GM21390 (cell line): Measurements from ENCODE around the gene ACAP2.
"Not testable (repeated sequence)": the region's sequence is repeated elsewhere in the genome, so short reads cannot be mapped to it uniquely, and the experiment has no call there.

Experiments used
- ATAC-seq: cut with Tn5 transposase; IDR thresholded peaks from one replicate; pipeline ENCODE4 v1.9.1; 2021; ENCODE audit not compliant: unreplicated experiment

The ACAP2 gene

DNA sequence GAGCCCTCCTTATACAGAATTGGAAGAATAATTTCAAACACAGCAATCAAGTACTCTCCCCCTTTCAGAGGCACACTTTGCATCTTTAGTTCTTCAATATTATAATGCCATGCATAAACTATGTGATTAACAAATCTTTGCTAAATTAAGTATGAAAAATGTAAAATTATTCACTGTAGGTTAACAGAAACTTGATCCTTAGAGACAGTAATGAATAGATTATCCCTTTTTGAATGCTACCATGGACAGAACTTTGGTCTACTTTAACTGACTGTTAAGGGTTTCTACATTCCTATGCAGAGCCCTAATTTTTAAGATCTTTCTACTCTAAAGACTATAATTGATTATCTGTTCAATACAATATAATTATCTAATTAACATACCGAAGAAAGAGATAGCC, 146.2 kb downstream of the ACAP2 start:
- no peak for ATAC-seq

DNA sequence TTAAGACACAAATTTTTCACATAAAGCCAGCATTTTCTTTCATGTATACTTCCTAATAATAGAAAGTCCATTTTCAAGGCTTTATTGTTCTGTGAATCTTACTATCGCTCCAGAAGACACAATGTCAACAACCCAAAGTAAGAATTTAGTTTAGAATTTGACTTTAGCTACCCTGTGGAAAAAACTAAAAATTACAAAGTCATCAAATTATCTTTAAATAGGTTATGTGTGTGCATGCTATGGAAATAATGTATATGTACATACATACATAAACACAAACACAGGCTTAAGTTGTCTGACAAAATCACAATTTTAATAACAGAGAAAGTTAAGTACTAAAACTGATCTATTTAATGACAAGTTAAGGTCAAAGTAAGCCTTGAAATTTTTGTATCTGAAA, 151.7 kb downstream of the ACAP2 start:
- no peak for ATAC-seq

DNA sequence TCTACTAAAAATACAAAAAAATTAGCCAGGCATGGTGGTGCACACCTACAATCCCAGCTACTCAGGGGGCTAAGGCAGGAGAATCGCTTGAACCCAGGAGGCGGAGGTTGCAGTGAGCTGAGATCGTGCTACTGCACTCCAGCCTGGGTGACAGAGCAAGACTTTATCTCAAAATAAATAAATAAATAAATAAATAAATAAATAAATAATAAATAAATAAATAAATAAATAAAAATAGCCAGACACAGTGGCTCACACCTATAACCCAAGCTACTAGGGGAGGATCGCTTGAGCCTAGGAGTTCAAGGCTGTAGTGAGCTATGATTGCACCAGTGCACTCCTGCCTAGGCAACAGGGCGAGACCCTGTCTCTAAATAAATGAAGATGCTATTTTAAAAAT, 152.2 kb downstream of the ACAP2 start:
- ATAC-seq: not testable (repeated sequence)

DNA sequence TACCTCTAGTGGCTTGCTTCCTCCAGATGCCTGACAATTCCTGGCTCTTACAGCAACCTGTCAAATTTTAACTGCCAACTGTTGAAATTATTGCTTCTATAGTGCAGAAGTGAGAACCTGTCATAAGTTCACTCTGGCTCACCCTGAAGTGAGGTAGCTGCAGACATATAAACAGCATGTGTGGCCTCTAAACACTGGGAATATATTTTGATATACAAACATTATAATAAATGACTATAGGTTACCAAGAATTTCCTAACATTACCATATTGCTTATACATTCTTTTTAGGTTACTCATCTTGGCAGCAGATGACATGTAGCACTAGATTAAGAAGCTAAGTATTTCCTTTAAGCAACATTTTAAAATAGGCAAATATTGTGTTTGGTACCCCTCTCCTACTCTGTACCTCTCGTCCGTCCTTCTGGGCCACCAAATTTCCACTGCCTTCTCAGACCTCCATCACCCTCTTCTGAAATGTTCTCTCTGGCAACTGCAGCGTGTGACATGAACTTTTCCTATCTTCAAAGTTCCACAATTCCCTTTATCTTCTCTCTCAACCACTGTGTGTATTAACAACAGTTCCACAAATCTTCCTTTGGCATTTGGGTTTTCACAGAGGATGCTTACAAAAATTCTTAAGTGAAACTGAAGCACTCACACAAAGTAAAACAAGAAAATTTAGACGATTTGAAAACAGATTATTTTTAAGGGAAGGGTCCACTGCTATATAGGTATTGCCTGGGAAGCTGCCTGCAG, 156.5 kb downstream of the ACAP2 start:
- no peak for ATAC-seq

DNA sequence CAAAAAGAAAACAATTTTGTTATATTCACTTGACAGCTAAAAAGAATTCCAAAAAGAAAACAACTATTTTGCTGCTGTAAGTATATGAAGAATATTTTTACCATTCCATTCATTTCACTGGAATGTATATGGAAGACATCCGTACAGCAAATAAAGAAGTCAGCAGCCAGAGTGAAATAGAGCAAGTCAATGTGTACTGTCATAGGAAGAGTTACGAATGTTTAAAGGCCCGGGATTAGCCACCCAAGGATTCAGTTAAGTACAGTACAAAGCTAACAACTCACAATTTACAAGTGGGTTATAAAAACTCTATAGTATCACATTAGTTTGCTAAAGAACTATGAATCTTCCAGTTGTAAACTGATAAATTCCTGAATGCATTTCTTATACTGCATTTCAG, 157.4 kb downstream of the ACAP2 start:
- no peak for ATAC-seq

DNA sequence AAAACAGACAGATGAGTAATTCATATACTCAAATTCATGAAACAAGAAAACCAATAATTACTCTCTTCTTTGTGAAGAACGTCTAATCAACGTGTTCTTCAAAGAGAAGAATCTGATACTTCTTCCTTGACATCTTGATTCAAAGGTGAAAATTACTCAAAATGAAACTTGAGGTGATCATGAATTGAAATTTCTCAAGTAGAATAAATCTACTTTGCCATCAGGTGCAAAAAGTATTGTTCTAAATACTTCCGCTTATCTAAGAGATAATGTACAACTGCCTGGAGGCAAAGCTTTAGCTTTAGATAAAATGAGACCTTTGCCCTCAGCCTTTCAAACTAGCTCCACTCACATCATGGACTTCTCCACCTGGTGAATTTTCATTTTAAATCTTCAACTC, 158.0 kb downstream of the ACAP2 start:
- ATAC-seq: no peak

DNA sequence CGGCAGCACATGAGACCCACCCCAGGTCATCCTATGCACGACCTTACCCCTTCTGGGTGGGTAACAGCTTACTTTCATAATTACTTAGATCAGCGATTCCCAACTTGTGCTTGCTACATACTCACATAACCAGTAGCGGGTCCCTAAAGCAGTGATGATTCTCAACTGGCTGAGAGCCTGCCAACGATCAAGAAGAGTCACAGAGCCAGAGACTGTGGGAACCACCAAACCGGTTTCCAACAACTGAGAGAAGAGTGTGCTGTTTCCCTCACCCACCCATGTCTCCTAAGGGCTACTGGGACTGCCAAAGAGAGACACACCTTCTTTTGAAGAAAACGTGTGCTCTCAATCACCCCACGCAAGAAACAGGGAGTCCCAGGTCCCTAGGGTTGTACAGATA, 159.9 kb downstream of the ACAP2 start:
- ATAC-seq: no peak

DNA sequence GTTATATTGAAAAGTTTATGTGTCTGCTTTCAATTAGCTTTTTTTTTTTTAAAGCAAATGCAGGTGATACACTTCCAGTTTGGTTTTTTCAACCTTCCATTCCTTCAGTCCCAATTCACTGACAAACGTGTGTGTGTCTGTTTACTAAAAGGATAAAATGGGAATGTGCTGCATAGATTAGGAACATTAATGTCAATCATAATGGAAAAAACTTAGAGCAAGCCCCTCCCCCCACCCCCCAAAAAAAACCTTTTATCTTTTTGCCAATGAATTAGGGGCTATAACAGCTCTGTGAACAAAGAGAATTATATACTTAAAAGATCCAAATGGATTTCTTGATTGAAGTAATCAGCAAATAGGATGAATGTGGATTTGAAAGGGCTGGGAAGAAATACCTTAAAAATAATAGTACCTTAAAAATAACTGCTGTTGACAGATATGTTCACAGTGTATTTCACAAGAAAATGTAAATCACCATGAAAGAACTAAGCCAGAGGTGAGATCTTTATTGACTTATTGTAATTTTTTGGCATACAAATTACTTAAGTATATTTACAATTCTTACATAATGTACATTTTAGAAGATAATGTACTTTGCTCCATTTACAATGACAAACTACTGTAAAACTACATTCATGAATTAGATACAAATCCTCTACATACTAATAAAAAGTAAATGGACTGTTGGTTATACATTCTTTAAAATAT, 168.4 kb downstream of the ACAP2 start:
- ATAC-seq: no peak

DNA sequence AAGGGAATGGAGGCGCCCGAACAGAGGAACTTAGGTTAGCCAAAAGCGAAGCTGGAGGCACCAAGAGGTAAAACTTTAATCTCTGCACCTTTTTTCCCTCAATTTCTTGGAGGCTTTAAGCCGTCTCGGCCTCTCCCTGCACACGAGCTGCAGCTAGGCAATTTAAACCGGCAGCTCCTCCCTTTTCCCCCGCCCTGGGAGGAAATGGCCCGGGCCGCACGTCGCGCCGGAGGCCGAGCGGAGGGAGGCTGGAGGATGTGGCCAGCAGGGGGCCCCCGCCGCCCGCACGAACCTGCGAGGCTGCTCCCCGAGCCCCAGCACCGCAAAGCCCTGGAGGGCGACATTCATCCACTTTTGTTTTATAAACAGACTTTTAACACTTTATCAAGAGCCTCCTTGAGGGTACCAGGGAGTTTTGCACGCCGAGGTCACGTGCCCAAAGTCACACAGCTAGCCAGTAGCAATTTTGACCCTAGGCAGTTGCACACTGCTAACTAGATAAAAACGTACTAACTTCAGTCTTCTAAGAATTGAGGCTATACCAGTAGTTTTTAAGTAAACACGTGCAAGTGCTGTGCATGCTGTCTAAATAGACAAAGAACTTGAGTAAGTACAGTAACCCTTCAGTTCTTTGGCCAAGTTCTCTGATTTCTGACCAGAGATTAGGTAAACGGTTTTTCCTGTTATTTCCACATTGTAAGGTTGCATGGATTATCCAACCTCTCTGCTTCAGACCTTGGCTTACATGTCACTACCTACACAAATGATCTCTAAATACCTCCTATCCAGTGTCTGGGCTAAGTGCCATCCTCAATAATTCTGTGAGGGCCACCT, 171.2 kb downstream of the ACAP2 start:
- peak; percentile 64 for ATAC-seq

DNA sequence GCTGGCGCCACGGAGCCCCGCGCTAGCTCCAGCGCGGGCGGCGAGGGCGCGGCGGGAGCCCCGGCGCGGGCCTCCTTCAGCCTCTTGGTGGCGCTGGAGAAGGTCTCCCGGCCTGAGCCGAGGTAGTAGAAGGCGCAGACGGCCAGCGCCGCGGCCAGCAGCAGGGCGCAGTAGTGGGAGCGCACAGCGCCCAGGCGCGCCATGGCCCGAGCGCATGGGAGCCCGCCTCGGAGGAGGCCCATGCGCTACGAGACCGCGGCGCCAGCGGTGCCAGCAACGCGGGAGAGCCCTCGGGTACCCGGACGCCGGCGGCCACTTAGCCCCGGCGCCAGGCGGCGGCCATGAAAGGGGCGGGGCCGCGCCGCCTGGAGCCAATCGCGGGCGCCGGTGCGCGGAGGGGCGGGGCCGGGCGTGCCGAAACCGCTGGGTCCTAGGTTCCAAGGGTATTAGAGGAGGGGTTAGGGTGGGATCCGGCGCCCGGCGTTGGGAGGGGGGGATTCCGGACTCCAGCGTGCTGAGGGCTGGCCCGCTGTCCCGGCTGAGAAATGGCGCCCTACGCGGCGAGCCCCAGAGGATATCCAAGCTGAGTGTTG, 171.9 kb downstream of the ACAP2 start, which contains the start of gene XXYLT1:
Gene XXYLT1 (minus strand): TSS at position 343 of the 593 bp plus-strand sequence. CDS start 101 bp downstream, at position 242.
- peak; percentile 81 for ATAC-seq

DNA sequence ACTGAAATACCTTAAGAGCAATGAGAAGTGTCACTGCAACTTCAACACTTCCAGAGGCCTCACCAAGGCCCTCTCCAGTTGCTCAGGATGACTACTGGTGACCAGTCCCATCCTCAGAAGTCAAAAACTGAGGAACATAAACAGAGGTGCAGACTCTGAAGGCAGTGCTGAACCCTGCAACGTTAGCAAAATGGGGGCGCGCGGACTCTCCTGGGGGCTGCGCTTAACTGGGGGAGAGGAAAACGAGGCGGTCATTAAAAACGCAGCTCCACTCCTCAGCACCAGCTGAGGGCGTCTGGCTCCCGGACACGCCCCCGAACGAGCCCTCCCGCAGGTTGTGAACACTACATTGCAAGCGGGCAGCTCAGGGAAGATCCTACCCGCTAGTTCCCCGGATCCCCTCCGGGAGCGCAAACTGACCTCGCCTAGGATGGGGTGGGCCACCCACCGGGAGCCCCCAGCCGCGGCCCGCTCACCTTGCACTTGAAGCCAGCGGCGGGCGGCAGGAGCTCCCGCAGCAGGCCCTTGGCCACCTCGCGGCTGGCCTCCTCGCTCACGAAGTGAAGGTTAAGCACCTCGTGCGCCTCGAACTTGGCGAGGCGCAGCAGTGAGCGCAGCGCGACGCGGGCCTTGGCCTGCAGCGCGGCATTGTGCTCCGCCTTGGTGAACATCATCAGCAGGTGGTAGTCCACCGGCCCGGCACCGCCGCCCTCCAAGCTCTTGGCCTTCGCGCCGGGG, 172.6 kb downstream of the ACAP2 start:
- ATAC-seq: peak; percentile 17

DNA sequence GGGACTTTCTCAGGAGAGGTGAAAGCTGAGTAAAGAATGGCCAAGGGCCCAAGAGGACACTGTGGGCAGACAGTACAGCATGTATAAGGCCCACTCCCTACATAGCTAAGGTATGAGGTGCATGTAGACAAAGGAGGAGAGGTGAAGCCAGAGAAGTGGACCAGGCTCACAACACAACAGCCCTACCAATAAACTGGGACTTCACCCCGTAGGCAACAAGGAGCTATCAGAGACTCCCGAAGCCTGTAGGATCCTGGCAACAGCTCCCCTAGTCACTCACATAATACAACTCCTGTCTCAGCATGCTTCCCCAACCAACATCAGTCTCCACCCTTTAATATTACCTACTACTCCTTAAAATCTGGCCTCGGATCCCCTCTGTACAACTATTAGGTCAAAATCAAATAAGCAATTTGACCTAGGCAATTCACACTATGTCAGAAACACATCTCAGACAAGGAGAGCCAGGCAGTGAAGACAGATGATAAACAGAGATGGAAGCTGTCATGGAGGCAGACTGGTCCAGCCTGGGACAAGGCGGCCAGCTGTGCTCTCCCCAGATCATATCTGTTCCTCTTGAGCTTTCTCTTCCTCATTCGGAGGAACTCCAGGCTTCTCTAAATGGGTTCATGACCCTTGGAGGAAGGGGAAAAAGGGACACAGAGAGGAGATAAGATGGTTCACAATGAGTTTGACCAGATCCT, 173.3 kb downstream of the ACAP2 start:
- no peak for ATAC-seq

DNA sequence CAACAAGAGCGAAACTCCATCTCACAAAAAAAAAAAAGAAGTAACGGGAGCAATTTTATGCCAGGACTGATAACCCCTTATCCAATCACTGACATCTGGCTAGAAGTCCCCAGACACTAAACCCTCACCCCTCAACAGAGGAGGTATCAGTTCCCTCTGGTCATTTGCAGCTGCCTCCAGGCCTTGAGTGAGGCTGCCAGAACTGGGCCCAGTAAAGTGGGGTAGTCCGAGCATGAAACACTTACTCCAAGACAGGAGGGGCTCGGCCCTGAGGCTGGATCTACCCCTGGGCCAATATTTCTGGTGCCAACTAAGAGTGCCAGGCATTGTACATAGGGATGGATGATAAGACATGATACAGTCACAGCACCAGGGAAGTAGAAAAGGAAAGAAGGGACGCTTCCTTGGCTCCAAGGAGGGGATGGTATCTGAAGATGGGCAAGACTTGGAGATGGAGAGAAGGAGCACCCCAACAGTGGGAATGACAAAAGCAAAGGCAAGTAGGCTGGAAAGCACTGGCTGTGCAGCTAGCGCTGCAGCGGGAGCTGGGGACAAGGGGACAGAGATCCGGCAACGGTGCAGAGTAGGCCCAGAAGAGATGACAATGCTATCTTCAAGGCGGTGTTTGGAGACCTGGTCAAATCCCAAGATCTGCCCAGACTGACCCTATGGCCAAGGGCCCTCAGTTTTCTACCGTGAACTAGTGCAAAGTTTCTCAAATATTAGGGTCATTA, 174.1 kb downstream of the ACAP2 start:
- ATAC-seq: no peak

DNA sequence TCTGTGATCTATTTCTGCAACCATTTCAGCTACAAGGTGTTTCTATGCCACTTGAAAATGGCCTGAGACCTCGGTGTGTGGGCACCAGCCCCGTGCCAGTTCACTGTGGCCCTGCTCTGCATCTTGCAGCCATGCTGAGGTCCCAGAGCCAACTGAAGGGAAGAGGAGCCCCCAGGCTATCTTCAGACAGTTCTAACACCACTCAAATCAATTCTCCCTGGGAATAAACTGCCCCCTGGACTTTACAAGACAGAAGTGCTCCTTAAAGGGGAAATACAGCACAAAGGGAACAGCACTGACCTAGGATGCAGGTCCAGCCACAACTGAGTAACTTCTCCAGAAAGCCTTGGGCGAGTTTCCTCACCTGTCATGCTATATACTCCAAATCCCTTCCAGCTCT, 175.7 kb downstream of the ACAP2 start:
- no peak for ATAC-seq

DNA sequence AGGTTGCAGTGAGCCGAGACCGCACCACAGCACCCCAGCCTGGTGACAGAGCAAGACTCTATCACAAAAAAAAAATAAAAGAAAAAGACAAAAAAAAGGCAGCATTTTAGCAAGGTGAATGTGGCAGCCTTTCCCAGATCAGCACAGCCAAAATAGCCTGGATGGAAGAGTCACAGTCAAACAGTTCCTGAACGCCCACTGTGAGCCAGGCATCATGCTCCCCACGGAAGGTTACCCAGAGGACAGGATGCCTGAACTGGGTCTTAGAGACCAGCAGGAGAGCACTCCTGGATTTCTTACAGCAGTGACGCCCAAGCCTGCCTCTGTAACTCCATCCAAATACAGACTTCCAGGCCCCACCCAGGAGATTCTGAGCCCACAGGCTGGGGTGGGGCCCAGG, 176.4 kb downstream of the ACAP2 start:
- no peak for ATAC-seq

DNA sequence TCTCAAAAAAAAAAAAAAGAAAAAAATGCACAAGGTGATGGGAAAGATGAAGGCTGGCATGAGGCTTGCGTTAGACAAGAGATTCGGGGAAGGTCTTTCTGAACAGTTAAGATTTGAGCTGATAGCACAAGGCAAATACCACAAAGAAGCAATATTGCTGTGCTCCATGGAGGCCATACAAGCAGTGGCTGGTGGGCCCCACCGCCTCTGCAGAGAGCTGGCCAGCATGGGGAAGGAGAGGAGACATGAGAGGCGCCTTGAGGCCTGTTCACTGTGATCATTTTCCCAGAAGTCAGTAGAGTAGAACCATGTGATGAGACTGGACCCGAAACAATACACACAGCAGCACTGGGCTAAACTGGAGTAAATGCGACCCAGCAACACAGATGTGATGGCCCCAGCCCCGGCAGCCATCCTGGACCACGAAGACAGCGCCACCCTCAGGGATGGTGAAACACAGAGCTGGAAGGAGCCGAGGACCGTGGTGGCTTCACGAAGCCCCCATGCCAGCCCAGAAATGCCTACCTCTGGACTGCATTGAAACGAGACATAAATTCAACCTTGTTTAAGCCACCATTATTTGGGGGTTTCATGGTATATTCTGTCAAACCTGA, 177.3 kb downstream of the ACAP2 start:
- no peak for ATAC-seq

DNA sequence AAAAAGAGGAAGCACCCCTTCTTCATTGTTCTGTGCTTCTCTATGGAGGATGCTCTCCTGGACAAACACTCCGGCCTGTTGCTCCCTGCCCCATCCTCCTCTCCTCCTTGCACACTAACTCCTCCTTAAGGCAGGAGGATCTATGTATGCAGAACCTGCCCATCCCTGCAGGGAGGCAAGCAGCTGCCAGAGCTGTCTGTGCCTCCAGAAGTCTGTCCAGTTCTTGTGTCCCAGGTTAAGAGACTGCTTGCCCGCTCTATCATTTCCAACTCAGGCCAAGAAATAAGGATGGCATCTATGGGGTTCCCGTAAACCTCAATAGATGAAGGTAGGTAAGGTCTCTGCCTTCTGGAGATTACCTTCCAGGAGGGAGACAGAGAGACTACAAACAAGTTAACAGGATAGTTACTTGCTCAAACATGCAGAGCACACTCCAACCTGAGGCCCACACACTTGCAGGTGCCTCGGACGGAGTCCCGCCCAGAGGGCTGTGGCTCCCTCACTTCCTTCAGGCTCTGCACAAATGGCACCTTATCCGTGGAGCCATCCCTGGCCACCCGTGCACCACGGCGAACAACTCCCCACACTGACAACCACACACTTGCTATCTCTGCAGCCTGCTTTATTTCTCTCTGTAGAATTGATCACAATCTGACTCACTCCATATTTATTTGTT, 178.8 kb downstream of the ACAP2 start:
- no peak for ATAC-seq

DNA sequence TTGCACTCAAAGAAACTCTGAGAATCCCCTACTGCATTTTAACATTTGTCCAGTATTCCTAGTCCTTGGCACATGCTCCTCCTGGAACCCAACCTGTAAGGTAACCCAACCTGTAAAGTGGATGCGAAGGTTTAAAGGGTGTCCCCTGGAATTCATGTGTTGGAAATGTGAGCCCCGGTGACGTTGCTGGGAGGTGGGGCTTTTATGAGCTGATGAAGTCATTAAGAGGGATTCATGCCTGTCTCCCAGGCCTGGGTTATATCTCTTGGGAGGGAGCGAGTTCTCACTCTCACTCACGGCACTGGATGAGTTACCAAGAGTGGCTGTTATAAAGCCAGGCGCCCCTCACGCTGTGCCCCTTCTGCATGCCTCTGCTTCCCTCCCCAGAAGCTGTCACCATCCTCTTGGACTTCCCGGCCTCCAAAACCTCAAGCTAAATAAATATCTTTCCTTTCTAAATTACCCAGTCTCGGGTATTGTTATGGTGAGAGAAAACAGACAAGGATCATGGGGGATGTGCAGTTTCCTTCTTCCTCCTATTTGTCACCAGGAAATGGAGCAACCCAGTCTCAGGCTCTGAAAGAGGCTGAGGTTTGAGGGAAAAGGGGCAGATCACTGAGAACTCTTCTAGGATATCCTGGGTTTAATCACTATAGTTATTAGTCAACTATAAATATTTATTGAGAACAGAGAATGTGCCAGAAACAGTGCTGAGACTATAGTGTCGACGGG, 179.5 kb downstream of the ACAP2 start:
- no peak for ATAC-seq
